ENCODE measurements around the gene ERF. TPM values are rescaled to one million over a fixed set of nuclear protein-coding genes. Genes with fewer than 3 reads are reported as not detected.

ERF gene
- total RNA-seq, 1 donor from 2014 or later: 48.1 TPM

GRCh38 chr19:42290523-42291434 lies 35.9 kb upstream of the ERF start:
- peak; percentile 84 for ATAC-seq (ENCODE audit: low read depth)
- no peak overlapping the region for H3K27ac Mint-ChIP-seq
- intact Hi-C loops (cut with micrococcal nuclease): loop anchor here (1.0 kb wide), 1 partner anchor 157 kb away; no protein-coding TSS in a partner anchor
- H3K9me3 Mint-ChIP-seq: no peaks in the 10 kb centered on the region
- H3K4me1 Mint-ChIP-seq: peaks cover 16% of the 10 kb centered on the region
- POLR2A ChIA-PET: no interaction called here
- H3K36me3 Mint-ChIP-seq (ENCODE audit: low read depth): peaks cover 74% of the 10 kb centered on the region
- peak; percentile 64 for DNase-seq
- CTCF ChIA-PET: no interaction called here
- no peaks in the 10 kb centered on the region for H3K27me3 Mint-ChIP-seq
- TF ChIP-seq CTCF (IDR thresholded peaks at IDR 0.05): no peak
- H3K4me3 Mint-ChIP-seq: no peak overlapping the region

GRCh38 chr19:42290136-42290522 lies 35.2 kb upstream of the ERF start:
- Mint-ChIP-seq H3K4me3 (no peak overlapping the region), H3K4me1 (peaks cover 21% of the 10 kb centered on the region), H3K9me3 (no peaks in the 10 kb centered on the region), H3K27me3 (no peaks in the 10 kb centered on the region), H3K36me3 (ENCODE audit: low read depth) (peaks cover 72% of the 10 kb centered on the region), H3K27ac (no peak overlapping the region)
- intact Hi-C loops (cut with micrococcal nuclease): no loop called here
- ChIA-PET CTCF (no interaction called here), POLR2A (no interaction called here)
- no peak for TF ChIP-seq CTCF (IDR thresholded peaks at IDR 0.05)
- ATAC-seq (ENCODE audit: low read depth) (no peak), DNase-seq (no peak)

GRCh38 chr19:42289556-42290041 lies 34.7 kb upstream of the ERF start:
- H3K9me3 Mint-ChIP-seq: no peaks in the 10 kb centered on the region
- H3K4me3 Mint-ChIP-seq: no peak overlapping the region
- no peak overlapping the region for H3K27ac Mint-ChIP-seq
- DNase-seq: no peak
- H3K27me3 Mint-ChIP-seq: no peaks in the 10 kb centered on the region
- no peak for TF ChIP-seq CTCF (IDR thresholded peaks at IDR 0.05)
- ChIA-PET POLR2A (no interaction called here), CTCF (no interaction called here)
- H3K4me1 Mint-ChIP-seq: peaks cover 26% of the 10 kb centered on the region
- H3K36me3 Mint-ChIP-seq (ENCODE audit: low read depth): peaks cover 72% of the 10 kb centered on the region
- ATAC-seq (ENCODE audit: low read depth): no peak
- intact Hi-C loops (cut with micrococcal nuclease): no loop called here

GRCh38 chr19:42288881-42289555 lies 34.1 kb upstream of the ERF start:
- ATAC-seq (ENCODE audit: low read depth): no peak
- ChIA-PET CTCF (no interaction called here), POLR2A (interaction anchor here (0.5 to 0.8 kb wide), 4 partner anchors 9 to 41 kb away, joined by 3 to 7 read pairs (median 4); no protein-coding TSS in a partner anchor)
- Mint-ChIP-seq H3K27me3 (no peaks in the 10 kb centered on the region), H3K36me3 (ENCODE audit: low read depth) (peaks cover 66% of the 10 kb centered on the region), H3K27ac (no peak overlapping the region), H3K4me1 (peaks cover 27% of the 10 kb centered on the region), H3K4me3 (no peak overlapping the region), H3K9me3 (no peaks in the 10 kb centered on the region)
- intact Hi-C loops (cut with micrococcal nuclease): no loop called here
- DNase-seq: no peak
- no peak for TF ChIP-seq CTCF (IDR thresholded peaks at IDR 0.05)

GRCh38 chr19:42288387-42288786 lies 33.5 kb upstream of the ERF start:
- TF ChIP-seq CTCF (IDR thresholded peaks at IDR 0.05): no peak
- no peaks in the 10 kb centered on the region for H3K27me3 Mint-ChIP-seq
- no peaks in the 10 kb centered on the region for H3K9me3 Mint-ChIP-seq
- no peak overlapping the region for H3K27ac Mint-ChIP-seq
- ChIA-PET POLR2A (interaction anchor here (0.5 to 0.8 kb wide), 4 partner anchors 10 to 40 kb away, joined by 3 to 7 read pairs (median 3); no protein-coding TSS in a partner anchor), CTCF (no interaction called here)
- intact Hi-C loops (cut with micrococcal nuclease): no loop called here
- no peak overlapping the region for H3K4me3 Mint-ChIP-seq
- ATAC-seq (ENCODE audit: low read depth): no peak
- peaks cover 27% of the 10 kb centered on the region for H3K4me1 Mint-ChIP-seq
- DNase-seq: no peak
- H3K36me3 Mint-ChIP-seq (ENCODE audit: low read depth): peaks cover 60% of the 10 kb centered on the region

Data from activated B cell treated with CpG ODN at 0.5 μM for 24 hours (primary cell).